ENCODE results near the gene SERPINA6. TPM values are rescaled to one million over a fixed set of nuclear protein-coding genes. Genes with fewer than 3 reads are reported as not detected.

The SERPINA6 gene
- total RNA-seq, 1 donor from 2014 or later, result not detected

DNA sequence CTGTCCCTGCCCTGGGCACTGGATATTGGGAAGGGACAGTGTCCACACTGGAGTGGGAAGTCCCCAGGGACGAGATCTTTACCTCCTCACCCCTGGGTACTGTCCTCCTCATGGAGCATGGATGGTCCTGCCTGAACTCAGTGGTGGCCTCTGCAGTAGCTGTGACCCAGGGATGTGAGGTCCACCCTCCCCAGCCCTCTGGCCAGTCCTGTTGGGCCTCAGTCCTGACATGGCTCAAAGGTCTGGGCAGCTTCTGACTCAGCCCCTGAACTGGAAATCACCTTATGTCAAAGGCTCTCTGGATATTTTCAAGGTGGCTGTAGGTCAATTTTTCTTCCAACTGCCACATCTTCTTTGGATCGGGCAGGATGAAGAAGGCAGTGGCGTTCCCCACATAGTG, 40.9 kb upstream of the SERPINA6 start:
- intact Hi-C loops (cut with micrococcal nuclease), result no loop called here
- Histone ChIP-seq H3K4me1 (no peaks in the 10 kb centered on the region), H3K36me3 (no peaks in the 10 kb centered on the region), H3K27me3 (ENCODE audit: low read depth) (peaks cover 41% of the 10 kb centered on the region), H3K27ac (replicated peaks) (no peak overlapping the region), H3K4me3 (no peak overlapping the region), H3K9me3 (replicated peaks) (no peaks in the 10 kb centered on the region)
- no peak for DNase-seq
- TF ChIP-seq, protein P1, sequence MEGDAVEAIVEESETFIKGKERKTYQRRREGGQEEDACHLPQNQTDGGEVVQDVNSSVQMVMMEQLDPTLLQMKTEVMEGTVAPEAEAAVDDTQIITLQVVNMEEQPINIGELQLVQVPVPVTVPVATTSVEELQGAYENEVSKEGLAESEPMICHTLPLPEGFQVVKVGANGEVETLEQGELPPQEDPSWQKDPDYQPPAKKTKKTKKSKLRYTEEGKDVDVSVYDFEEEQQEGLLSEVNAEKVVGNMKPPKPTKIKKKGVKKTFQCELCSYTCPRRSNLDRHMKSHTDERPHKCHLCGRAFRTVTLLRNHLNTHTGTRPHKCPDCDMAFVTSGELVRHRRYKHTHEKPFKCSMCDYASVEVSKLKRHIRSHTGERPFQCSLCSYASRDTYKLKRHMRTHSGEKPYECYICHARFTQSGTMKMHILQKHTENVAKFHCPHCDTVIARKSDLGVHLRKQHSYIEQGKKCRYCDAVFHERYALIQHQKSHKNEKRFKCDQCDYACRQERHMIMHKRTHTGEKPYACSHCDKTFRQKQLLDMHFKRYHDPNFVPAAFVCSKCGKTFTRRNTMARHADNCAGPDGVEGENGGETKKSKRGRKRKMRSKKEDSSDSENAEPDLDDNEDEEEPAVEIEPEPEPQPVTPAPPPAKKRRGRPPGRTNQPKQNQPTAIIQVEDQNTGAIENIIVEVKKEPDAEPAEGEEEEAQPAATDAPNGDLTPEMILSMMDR (IDR thresholded peaks at IDR 0.05; ENCODE audit: borderline replicate concordance), result no peak

DNA sequence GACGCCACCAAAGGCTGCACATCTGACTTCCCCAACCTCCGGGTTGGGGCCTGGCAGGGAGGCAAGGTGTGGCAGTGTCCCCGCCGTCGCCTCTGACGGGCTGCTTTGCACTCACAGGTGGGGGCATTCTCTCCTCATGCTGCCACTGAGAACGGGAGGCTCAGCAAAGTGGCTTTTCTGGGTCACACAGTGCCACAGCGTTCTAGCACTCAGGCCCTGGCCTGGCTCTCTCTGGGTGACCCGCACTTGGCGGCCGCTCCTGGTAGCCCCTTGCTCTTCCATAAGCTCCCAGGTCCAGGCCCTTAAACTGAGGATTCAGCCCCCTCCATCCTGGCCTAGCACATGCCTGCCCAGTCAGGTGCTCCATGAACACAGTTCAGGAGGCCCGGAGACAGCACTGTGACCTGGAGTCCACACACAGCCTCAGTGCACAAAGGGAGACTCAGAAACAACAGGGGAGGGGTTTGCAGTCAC, 40.1 kb upstream of the SERPINA6 start:
- Histone ChIP-seq H3K36me3 (no peaks in the 10 kb centered on the region), H3K4me1 (no peaks in the 10 kb centered on the region), H3K27ac (replicated peaks) (no peak overlapping the region), H3K9me3 (replicated peaks) (no peaks in the 10 kb centered on the region), H3K4me3 (no peak overlapping the region), H3K27me3 (ENCODE audit: low read depth) (peaks cover 38% of the 10 kb centered on the region)
- TF ChIP-seq, protein P1 (IDR thresholded peaks at IDR 0.05; ENCODE audit: borderline replicate concordance), result no peak
- DNase-seq, result no peak
- intact Hi-C loops (cut with micrococcal nuclease), result no loop called here

DNA sequence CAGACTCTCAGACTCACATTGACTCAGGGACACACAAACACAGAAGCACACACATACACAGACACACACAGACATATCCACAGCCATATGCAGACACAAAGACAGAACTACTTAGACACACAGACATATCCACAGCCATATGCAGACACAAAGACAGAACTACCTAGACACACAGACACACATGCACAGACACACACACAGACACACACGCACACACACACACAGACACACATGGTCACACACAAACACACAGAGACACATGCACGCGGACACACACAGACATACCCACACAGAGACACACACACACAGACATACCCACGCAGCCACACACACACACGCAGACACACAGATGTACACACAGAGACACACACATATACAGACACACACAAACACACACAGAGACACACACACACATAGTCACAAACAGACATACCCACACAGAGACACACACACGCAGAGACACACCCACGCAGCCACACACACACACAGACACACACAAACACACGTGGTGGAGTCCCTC, 39.5 kb upstream of the SERPINA6 start:
- DNase-seq, result no peak
- intact Hi-C loops (cut with micrococcal nuclease), result no loop called here
- peaks cover 38% of the 10 kb centered on the region for H3K27me3 ChIP-seq (ENCODE audit: low read depth)
- H3K9me3 ChIP-seq (replicated peaks), result no peaks in the 10 kb centered on the region
- no peaks in the 10 kb centered on the region for H3K4me1 ChIP-seq
- no peaks in the 10 kb centered on the region for H3K36me3 ChIP-seq
- H3K27ac ChIP-seq (replicated peaks), result no peak overlapping the region
- no peak overlapping the region for H3K4me3 ChIP-seq
- TF ChIP-seq, protein P1 (IDR thresholded peaks at IDR 0.05; ENCODE audit: borderline replicate concordance), result no peak

DNA sequence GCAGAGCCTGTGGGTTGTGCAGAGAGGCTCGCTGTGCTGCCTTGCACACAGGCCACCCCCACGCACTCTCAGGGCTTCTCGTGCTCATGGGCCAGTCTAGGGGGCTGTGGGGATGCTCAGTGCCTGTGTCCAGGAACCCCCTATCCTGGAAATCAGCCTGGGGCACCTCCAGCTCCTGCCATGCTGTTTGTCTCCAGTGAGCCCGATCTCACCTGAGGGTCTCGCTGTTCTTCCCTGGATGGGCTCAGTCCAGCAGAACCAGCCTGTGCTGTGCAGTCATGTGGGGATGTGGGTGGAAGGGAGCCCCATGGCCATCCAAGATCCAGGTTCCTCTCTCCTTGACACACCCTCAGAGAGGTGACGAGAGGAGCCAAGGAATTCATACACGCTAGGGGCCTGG, 38.5 kb upstream of the SERPINA6 start:
- H3K4me1 ChIP-seq, result no peaks in the 10 kb centered on the region
- no peaks in the 10 kb centered on the region for H3K36me3 ChIP-seq
- H3K9me3 ChIP-seq (replicated peaks), result no peaks in the 10 kb centered on the region
- H3K4me3 ChIP-seq, result no peak overlapping the region
- DNase-seq, result no peak
- intact Hi-C loops (cut with micrococcal nuclease), result no loop called here
- H3K27ac ChIP-seq (replicated peaks), result no peak overlapping the region
- H3K27me3 ChIP-seq (ENCODE audit: low read depth), result peaks cover 42% of the 10 kb centered on the region
- TF ChIP-seq, protein P1 (IDR thresholded peaks at IDR 0.05; ENCODE audit: borderline replicate concordance), result no peak

DNA sequence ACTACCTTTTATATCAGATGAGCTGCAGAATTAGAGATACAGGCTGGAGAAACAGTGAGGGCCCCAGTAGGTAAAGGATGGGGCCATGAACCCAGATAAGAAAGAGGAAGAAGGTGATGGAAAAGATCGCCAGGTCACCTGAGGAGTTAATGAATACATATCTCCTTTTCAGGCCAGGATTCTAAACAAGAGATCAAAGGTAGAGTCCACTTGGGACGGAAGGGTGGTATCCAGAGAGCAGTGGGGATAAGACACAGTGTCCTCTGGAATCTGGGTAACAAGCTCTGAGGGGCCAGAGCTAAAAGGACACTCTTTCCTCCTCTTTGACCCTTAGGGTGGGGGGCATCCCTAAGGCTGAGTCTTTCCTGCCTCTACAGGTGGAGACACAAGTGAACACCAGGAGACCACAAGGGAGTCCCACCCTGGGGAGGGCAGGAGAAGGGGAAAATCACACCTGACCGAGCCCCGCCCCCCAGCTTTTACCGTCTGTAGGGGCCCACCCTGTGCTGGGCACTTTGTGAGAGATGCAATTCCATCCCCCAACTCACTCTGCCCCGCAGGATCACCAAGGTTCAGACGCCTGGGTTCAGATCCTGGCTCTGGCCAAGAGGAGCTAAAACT, 37.9 kb upstream of the SERPINA6 start:
- H3K27me3 ChIP-seq (ENCODE audit: low read depth), result peaks cover 48% of the 10 kb centered on the region
- DNase-seq, result no peak
- H3K9me3 ChIP-seq (replicated peaks), result no peaks in the 10 kb centered on the region
- no peaks in the 10 kb centered on the region for H3K36me3 ChIP-seq
- no peak overlapping the region for H3K27ac ChIP-seq (replicated peaks)
- no peaks in the 10 kb centered on the region for H3K4me1 ChIP-seq
- TF ChIP-seq, protein P1 (IDR thresholded peaks at IDR 0.05; ENCODE audit: borderline replicate concordance), result no peak
- intact Hi-C loops (cut with micrococcal nuclease), result no loop called here
- H3K4me3 ChIP-seq, result no peak overlapping the region
